Stomach (tissue), 4 donors: ENCODE data around the gene GRIP1.

ENCODE experiments used
- EP300 ChIP-seq: sonication (generic); formaldehyde crosslinking; IDR thresholded peaks from one replicate; pipeline ENCODE4 v1.6.1; 2017; ENCODE audit warnings: antibody characterized with exemption
- POLR2A ChIP-seq, 4 donors: fragments of 450-650 bp; IDR thresholded peaks; one replicate each; pipeline ENCODE4 v1.6.1; 2016; ENCODE audit warnings: antibody characterized with exemption in 4 of 4, control low read depth in 2 of 4, mild to moderate bottlenecking in 1 of 4, moderate library complexity in 1 of 4
- POLR2AphosphoS5 ChIP-seq, 3 donors: sonication (generic); formaldehyde crosslinking; IDR thresholded peaks; one replicate each; pipeline ENCODE4 v1.6.1; 2016; ENCODE audit warnings: antibody characterized with exemption in 3 of 3
- TF ChIP-seq, protein P1 (sequence below), 7 experiments: fragments of 450-650 bp in 4 of 7; fragments of 200-600 bp in 3 of 7; sonication (generic) in 3 of 7; IDR thresholded peaks; one replicate each; pipeline ENCODE4 v1.5.1; 2016 to 2019; ENCODE audit warnings: antibody characterized with exemption in 7 of 7, control low read depth in 2 of 7, mild to moderate bottlenecking in 1 of 7

DNA sequence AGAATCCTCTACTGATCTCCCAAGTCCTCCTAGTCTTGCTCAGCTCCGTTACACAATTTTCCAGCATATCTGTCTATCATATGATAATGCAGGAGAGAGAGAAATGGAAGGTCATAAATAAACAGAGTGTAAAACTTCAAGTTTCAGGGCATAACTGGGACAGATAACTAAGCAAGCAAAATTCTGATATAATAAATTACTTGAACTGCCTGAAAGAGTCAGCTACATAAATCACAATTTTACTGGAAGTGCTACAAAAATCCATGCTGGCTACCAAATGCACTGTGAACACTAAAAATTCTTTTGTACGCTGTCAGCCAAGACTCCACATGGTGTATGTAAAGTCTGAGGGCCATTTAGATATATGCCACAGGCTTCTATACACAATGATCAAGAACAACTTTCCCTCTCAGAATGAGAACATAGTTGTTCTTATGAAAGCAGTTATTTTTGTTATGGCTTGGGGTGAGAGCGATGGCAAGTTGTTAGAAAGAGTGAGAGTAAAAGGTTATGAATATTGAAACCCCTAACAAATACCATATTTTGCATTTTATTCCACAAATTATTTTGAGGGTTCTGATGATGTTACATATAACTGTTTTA lies 41.1 kb downstream of the GRIP1 start:
- TF ChIP-seq, protein P1, sequence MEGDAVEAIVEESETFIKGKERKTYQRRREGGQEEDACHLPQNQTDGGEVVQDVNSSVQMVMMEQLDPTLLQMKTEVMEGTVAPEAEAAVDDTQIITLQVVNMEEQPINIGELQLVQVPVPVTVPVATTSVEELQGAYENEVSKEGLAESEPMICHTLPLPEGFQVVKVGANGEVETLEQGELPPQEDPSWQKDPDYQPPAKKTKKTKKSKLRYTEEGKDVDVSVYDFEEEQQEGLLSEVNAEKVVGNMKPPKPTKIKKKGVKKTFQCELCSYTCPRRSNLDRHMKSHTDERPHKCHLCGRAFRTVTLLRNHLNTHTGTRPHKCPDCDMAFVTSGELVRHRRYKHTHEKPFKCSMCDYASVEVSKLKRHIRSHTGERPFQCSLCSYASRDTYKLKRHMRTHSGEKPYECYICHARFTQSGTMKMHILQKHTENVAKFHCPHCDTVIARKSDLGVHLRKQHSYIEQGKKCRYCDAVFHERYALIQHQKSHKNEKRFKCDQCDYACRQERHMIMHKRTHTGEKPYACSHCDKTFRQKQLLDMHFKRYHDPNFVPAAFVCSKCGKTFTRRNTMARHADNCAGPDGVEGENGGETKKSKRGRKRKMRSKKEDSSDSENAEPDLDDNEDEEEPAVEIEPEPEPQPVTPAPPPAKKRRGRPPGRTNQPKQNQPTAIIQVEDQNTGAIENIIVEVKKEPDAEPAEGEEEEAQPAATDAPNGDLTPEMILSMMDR (IDR thresholded peaks at IDR 0.05), result no peak
- no peak for TF ChIP-seq POLR2A (IDR thresholded peaks at IDR 0.05)
- TF ChIP-seq EP300, result no peak
- TF ChIP-seq POLR2AphosphoS5 (IDR thresholded peaks at IDR 0.05), result no peak
